Psoas muscle (tissue), 8 donors: ENCODE data around the gene TMSB4X. TPM values are rescaled to one million over a fixed set of nuclear protein-coding genes. Genes with fewer than 3 reads are reported as not detected.

Experiments
- ATAC-seq, 4 donors: fragments of 200-7000 bp; cut with Tn5 transposase; one replicate each; pipeline ENCODE4 v1.9.1; 2020; ENCODE audit warnings: moderate library complexity in 3 of 4, mild to moderate bottlenecking in 2 of 4
- DNase-seq, 2 donors: peaks; one replicate each; pipeline ENCODE4 v3.0.0-alpha.2; 2020
- H3K27ac ChIP-seq: fragments of 200-600 bp; one replicate; pipeline ENCODE4 v1.8.0; 2022
- H3K27me3 ChIP-seq, 3 donors: fragments of 200-600 bp in 1 of 3; one replicate each; pipeline versions ENCODE4 v1.6.1 to v1.8.0; 2013 to 2022; ENCODE audit warnings: low read length in 2 of 3, mild to moderate bottlenecking in 2 of 3, moderate library complexity in 1 of 3; ENCODE audit not compliant: insufficient read depth in 3 of 3
- H3K36me3 ChIP-seq, 2 donors: fragments of 200-600 bp in 1 of 2; one replicate each; pipeline versions ENCODE4 v1.6.1 to v1.8.0; 2013 to 2022; ENCODE audit warnings: low read depth in 1 of 2, mild to moderate bottlenecking in 1 of 2, moderate library complexity in 1 of 2; ENCODE audit not compliant: insufficient read depth in 1 of 2
- H3K4me1 ChIP-seq: fragments of 200-600 bp; one replicate; pipeline ENCODE4 v1.8.0; 2022
- H3K4me3 ChIP-seq: fragments of 200-600 bp; one replicate; pipeline ENCODE4 v1.8.0; 2022; ENCODE audit warnings: mild to moderate bottlenecking
- H3K9me3 ChIP-seq: fragments of 200-600 bp; one replicate; pipeline ENCODE4 v1.8.0; 2022
- WGBS, 3 donors: extraction: QIAGEN DNeasy Blood & Tissue Kit; methylation state at CpG; one replicate each; pipeline versions ENCODE4 v1.1.6 to v1.1.7; 2013; 5-methylcytosine and 5-hydroxymethylcytosine counted together
- intact Hi-C, 2 donors: fragments of 100-400 bp; cut with DNase I; formaldehyde crosslinking; loops; one replicate each; pipeline versions ENCODE4 v1.11.0 to v1.14.2; 2022
- polyA plus RNA-seq, 3 donors: library from polyadenylated mRNA; stranded (reverse); fragments of 200-250 nt; gene quantifications; one replicate each; pipeline ENCODE4 v1.2.3, GENCODE V29; 2013
- total RNA-seq, 4 donors: library from RNA; stranded (reverse); fragmentation: NEBNext Ultra II Directional in 2 of 4; extraction: Animal tissue kit (Norgen Biotek cat#: 25700) in 2 of 4; gene quantifications; one replicate each; pipeline versions ENCODE4 v1.2.1 to v1.2.4, GENCODE V29; 2021 to 2023
- TF ChIP-seq, protein P1 (sequence below): fragments of 200-600 bp; IDR thresholded peaks from one replicate; pipeline ENCODE4 v1.8.0; 2022; ENCODE audit warnings: antibody characterized with exemption
- donor health status: healthy with polysubstance abuse.
- donor health status: DM: no; HTN: no; CAD: no; lungs with moderate emphysema.
- donor health status: Bipolar disorder and iron deficiency.
- donor health status: healthy.
- donor health status: DM: yes; HTN: yes; CAD: no.
- donor health status: DM: no; HTN: no; CAD: no.
- donor health status: DM: no; HTN: no; CAD: no.
- donor health status: DM: yes; HTN: yes; CAD: no.

Gene TMSB4X
- total and polyA plus RNA-seq, 7 donors = 382 to 1,148 (median 534) TPM

DNA sequence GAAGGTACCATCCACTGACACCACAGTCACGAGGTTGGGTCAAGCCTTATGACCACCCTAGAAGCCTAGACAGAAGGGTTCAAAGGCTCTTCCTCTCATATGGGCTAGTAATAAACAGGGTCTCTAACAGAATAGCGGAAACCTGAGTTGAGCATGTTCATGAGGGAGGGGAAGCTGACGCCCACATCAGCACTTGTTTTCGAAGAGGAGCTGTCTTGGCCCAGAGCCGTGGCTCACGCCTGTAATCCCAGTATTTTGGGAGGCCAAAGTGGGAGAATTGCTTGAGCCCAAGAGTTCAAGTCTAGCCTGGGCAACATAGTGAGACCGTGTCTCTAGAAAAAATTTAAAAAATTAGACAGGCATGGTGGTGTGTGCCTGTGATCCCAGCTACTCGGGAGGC, 21.5 kb upstream of the TMSB4X start:
- H3K27ac ChIP-seq = no peak overlapping the region
- ATAC-seq (no peak), DNase-seq (no peak)
- intact Hi-C loops = no loop called here
- WGBS, 3 donors = 87 to 89% (median 87%) methylated on average over 8 of the region's 8 CpGs
- H3K36me3 ChIP-seq = no peaks in the 10 kb centered on the region
- H3K9me3 ChIP-seq = no peaks in the 10 kb centered on the region
- no peak overlapping the region for H3K4me3 ChIP-seq
- TF ChIP-seq, protein P1, sequence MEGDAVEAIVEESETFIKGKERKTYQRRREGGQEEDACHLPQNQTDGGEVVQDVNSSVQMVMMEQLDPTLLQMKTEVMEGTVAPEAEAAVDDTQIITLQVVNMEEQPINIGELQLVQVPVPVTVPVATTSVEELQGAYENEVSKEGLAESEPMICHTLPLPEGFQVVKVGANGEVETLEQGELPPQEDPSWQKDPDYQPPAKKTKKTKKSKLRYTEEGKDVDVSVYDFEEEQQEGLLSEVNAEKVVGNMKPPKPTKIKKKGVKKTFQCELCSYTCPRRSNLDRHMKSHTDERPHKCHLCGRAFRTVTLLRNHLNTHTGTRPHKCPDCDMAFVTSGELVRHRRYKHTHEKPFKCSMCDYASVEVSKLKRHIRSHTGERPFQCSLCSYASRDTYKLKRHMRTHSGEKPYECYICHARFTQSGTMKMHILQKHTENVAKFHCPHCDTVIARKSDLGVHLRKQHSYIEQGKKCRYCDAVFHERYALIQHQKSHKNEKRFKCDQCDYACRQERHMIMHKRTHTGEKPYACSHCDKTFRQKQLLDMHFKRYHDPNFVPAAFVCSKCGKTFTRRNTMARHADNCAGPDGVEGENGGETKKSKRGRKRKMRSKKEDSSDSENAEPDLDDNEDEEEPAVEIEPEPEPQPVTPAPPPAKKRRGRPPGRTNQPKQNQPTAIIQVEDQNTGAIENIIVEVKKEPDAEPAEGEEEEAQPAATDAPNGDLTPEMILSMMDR = no peak
- no peaks in the 10 kb centered on the region for H3K27me3 ChIP-seq
- peaks cover 5% of the 10 kb centered on the region for H3K4me1 ChIP-seq

GRCh38 chrX:12954376-12954775, 20.5 kb upstream of the TMSB4X start:
- DNase-seq = no peak
- Histone ChIP-seq H3K36me3 (no peaks in the 10 kb centered on the region), H3K27ac (no peak overlapping the region), H3K4me3 (no peak overlapping the region), H3K4me1 (peaks cover 5% of the 10 kb centered on the region), H3K9me3 (no peaks in the 10 kb centered on the region), H3K27me3 (no peaks in the 10 kb centered on the region)
- ATAC-seq = no peak
- intact Hi-C loops = no loop called here
- WGBS, 3 donors = 91 to 92% (median 91%) methylated on average over 9 of the region's 9 CpGs
- TF ChIP-seq, protein P1 = no peak

DNA sequence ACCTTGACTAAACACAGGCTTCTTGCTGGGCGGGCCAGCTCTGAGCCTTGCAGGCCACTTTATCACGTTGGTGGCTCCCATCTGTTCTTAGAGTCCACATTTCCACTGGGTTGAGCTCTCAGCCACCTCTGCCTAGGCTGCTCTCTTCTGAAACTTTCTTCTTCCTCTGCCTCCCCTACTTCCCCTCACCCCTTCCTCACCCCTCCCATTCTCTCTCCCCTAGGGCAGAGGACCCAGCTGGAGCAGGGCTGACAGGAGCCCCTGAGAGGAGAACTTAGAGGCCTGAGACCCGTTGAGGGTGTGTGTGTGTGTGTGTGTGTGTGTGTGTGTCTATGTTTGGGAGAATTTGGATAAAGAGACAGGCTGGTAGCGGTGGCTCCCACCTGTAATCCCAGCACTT, 19.9 kb upstream of the TMSB4X start:
- DNase-seq (no peak), ATAC-seq (no peak)
- TF ChIP-seq, protein P1 = no peak
- no peaks in the 10 kb centered on the region for H3K36me3 ChIP-seq
- intact Hi-C loops = no loop called here
- H3K4me1 ChIP-seq = no peaks in the 10 kb centered on the region
- H3K27me3 ChIP-seq = no peaks in the 10 kb centered on the region
- 64 to 81% (median 66%) methylated on average over 4 of the region's 4 CpGs for WGBS, 3 donors
- no peak overlapping the region for H3K27ac ChIP-seq
- no peaks in the 10 kb centered on the region for H3K9me3 ChIP-seq
- H3K4me3 ChIP-seq = no peak overlapping the region

- 60 to 72% (median 61%) methylated on average over 19 to 20 of the region's 20 CpGs for WGBS, 3 donors
- H3K4me1 ChIP-seq = no peaks in the 10 kb centered on the region
- H3K27ac ChIP-seq = peak overlapping the region; percentile 43
- DNase-seq (peak; percentile 49 to 77), ATAC-seq (peak in 1 of 4 donors; percentile 57)
- H3K36me3 ChIP-seq = no peaks in the 10 kb centered on the region
- H3K4me3 ChIP-seq = no peak overlapping the region
- H3K9me3 ChIP-seq = no peaks in the 10 kb centered on the region
- intact Hi-C loops = no loop called here
- TF ChIP-seq, protein P1 = no peak
- H3K27me3 ChIP-seq = no peaks in the 10 kb centered on the region
Observed at GRCh38 chrX:12955882-12956703, 18.8 kb upstream of the TMSB4X start.
